ENCODE measurements around the gene HK1.
A peak's percentile ranks its signal among the peaks of the same experiment; 100 is the strongest.

The HK1 gene

GRCh38 chr10:69374242-69374641, 95.9 kb downstream of the HK1 start:
- DNase-seq (ENCODE audit: low read depth in 1 of 2, low spot score in 1 of 2): no peak

- no peak for DNase-seq (ENCODE audit: low read depth in 1 of 2, low spot score in 1 of 2)
These were observed 96.6 kb downstream of the HK1 start for GRCh38 chr10:69374931-69375306.

- DNase-seq (ENCODE audit: low read depth in 1 of 2, low spot score in 1 of 2): no peak
These were observed 97.2 kb downstream of the HK1 start for GRCh38 chr10:69375307-69376151.

GRCh38 chr10:69376662-69377061, 98.4 kb downstream of the HK1 start:
- DNase-seq (ENCODE audit: low read depth in 1 of 2, low spot score in 1 of 2): no peak

GRCh38 chr10:69377191-69377590, 98.9 kb downstream of the HK1 start:
- DNase-seq (ENCODE audit: low read depth in 1 of 2, low spot score in 1 of 2): no peak

- no peak for DNase-seq (ENCODE audit: low read depth in 1 of 2, low spot score in 1 of 2)
These were observed 99.6 kb downstream of the HK1 start for GRCh38 chr10:69377933-69378332.

GRCh38 chr10:69379800-69380199, 101.5 kb downstream of the HK1 start:
- no peak for DNase-seq (ENCODE audit: low read depth in 1 of 2, low spot score in 1 of 2)

- DNase-seq (ENCODE audit: low read depth in 1 of 2, low spot score in 1 of 2): no peak
These were observed 104.3 kb downstream of the HK1 start for GRCh38 chr10:69382382-69383117.

- no peak for DNase-seq (ENCODE audit: low read depth in 1 of 2, low spot score in 1 of 2)
These were observed 105.3 kb downstream of the HK1 start for GRCh38 chr10:69383558-69383957.

- DNase-seq (ENCODE audit: low read depth in 1 of 2, low spot score in 1 of 2): no peak
These were observed 106.0 kb downstream of the HK1 start for GRCh38 chr10:69384320-69384719.

- DNase-seq (ENCODE audit: low read depth in 1 of 2, low spot score in 1 of 2): no peak
These were observed 107.4 kb downstream of the HK1 start for GRCh38 chr10:69385454-69386350.

- no peak for DNase-seq (ENCODE audit: low read depth in 1 of 2, low spot score in 1 of 2)
These were observed 109.2 kb downstream of the HK1 start for GRCh38 chr10:69387500-69387899.

GRCh38 chr10:69388488-69388887, 110.2 kb downstream of the HK1 start:
- DNase-seq (ENCODE audit: low read depth in 1 of 2, low spot score in 1 of 2): no peak

GRCh38 chr10:69389827-69390490, 111.7 kb downstream of the HK1 start:
- DNase-seq (ENCODE audit: low read depth in 1 of 2, low spot score in 1 of 2): no peak

- DNase-seq (ENCODE audit: low read depth in 1 of 2, low spot score in 1 of 2): no peak
These were observed 112.9 kb downstream of the HK1 start for GRCh38 chr10:69391158-69391557.

GRCh38 chr10:69392481-69393000, 114.2 kb downstream of the HK1 start:
- DNase-seq (ENCODE audit: low read depth in 1 of 2, low spot score in 1 of 2): peak; percentile 61 to 63

GRCh38 chr10:69394020-69394419, 115.7 kb downstream of the HK1 start:
- no peak for DNase-seq (ENCODE audit: low read depth in 1 of 2, low spot score in 1 of 2)

- DNase-seq (ENCODE audit: low read depth in 1 of 2, low spot score in 1 of 2): no peak
These were observed 119.7 kb downstream of the HK1 start for GRCh38 chr10:69397972-69398371.

- DNase-seq (ENCODE audit: low read depth in 1 of 2, low spot score in 1 of 2): no peak
These were observed 120.2 kb downstream of the HK1 start for GRCh38 chr10:69398466-69398865.

- DNase-seq (ENCODE audit: low read depth in 1 of 2, low spot score in 1 of 2): no peak
These were observed 122.6 kb downstream of the HK1 start for GRCh38 chr10:69400936-69401335.

- no peak for DNase-seq (ENCODE audit: low read depth in 1 of 2, low spot score in 1 of 2)
These were observed 123.1 kb downstream of the HK1 start for GRCh38 chr10:69401416-69401815.
